Kidney glomerular epithelial cell (primary cell): ENCODE measurements around the gene HINT3.
"Not testable (repeated sequence)": the region's sequence is repeated elsewhere in the genome, so short reads cannot be mapped to it uniquely, and the experiment has no call there.

Source experiments
- DNase-seq: peaks from one replicate; lab custom pipeline; 2025; lab: John Stamatoyannopoulos, UW

Gene HINT3

DNA sequence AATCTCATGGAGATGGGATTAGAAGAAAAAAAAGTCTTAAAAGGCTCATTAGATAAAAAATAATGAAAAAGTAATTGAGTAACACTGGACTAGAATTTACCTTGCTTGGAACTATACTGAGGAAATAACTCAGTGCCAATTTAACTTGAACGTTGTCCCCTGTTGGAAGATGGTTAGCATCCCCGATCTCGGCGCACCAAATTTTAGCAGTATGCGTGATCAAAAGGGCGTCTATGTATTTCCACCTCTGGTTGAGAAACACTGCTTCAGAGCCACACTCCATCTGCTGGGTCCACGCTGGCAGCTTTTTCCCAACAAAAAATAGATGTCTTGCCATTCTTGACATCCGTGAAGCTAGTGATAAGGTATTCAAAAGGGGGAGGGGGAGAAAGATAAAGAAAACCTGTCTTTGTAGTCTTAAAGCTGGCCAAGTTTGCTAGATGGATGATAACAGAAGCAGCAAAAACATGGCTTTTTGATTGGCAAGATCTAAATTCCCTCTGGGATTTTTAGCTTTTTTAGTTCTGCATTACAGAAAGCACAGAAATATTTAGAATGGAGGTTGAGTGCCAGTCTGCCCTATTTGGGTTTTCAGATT, 6.4 kb downstream of the HINT3 start:
- no peak for DNase-seq

DNA sequence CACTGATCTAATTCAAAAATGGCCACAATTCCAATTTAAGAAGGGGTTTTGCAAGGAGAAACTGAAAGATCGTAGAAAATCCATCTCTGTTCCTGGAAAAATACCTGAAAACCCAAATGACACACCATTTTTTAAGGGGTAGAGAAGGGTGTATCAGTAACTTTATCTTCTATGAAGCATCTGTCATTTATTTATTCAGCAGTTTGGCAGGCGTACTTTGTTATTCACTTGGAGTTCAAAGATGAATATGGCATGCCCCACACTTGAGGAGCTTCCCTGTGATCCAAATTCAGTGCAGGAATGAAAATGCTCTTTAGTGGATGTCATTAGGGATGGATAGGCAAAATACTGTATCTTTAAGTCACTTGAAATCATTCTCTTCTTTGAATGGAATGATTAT, 7.2 kb downstream of the HINT3 start:
- no peak for DNase-seq

DNA sequence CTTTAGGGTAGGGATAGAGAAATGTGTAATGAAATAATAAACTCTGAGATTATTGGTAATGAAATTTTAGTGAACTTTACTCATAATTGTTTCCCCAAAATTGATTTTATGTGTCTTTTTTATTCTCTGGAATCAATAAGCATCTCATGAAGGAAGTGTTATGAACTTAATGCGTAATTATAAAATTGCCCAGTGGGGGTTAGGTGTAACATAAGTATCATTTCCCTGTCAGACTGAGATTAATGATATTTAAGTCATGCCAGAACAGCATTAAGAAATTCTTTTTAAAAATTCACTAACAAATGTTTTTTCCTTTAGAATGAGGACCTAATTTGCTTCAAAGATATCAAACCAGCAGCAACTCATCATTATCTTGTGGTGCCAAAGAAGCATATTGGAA, 10.0 kb downstream of the HINT3 start:
- no peak for DNase-seq

DNA sequence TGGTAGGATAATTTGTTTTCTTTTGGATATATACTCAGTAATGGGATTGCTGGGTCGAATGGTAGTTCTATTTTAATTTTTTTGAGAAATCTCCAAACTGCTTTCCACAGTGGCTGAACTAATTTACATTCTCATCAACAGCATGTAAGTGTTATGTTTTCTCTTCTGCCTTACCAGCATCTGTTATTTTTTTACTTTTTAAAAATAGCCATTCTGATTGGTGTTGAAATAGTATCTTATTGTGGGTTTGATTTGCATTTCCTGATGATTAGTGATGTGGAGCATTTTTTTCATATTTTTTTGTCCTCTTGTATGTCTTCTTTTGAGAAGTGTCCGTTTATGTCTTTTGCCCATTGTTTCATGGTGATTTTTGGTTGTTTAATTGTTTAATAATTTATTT, 11.9 kb downstream of the HINT3 start:
- no peak for DNase-seq

DNA sequence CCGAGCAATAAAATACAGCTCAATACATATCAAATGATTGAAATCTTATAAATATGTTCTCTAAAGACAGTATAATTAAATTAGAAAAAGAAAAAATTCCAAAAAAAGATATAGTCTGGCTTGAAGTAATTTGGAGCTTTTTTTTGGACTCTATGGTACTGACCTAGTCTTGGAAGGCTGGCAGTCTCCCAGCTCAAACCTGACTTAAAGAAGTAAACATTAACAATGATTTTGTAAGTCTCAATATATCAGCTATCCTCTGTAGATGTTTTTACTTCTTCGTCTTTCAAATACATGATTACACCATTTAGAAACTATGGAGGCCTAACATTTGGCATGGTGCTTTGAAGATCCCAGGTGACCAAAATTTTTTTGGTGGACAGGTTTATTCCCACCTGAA, 14.2 kb downstream of the HINT3 start:
- DNase-seq: no peak

DNA sequence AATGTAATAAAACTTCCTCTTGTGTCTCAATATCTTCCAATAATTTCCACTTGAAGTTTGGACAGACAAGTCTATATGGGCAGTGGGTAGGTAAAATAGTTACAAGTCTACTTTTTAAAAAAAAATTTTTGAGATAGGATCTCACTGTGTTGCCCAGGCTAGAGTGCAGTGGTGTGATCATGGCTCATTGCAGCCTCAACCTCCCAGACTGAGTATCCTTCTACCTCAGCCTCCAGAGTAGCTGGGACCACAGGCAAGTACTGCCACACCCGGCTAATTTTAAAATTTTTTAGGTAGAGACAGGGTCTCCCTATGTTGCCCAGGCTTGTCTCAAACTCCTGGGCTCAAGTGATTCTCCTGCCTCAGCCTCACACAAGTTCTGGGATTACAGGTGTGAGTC, 15.9 kb downstream of the HINT3 start:
- DNase-seq: not testable (repeated sequence)

DNA sequence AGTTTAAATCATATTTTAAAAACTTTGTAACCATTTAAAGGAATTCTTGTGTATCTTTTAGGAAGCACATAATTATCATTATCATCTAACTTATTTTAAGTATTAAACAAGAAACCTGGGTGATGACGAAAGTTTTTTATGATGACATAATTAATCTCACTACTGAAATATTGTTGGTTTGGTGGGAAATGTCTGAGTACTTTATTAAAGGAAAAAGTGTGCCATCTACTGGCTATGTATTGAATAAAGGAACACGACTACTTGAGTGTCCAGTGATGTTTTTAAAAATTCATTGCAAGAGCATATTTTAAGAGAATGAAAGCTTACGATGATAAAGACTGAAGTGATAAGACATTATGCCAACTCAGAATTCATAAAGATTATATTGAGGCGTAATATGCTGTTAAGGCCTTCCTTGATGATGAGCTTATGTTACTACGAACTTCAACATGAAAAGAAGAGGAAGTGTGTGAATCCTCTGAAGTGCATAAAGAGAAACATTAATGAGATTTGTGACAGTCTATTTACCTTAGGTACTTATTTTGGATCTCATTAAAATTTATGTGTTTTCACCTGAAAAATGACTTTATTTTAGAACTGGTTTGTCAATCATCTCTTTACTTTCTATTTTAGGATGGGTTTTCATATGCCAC, 17.8 kb downstream of the HINT3 start:
- DNase-seq: peak; percentile 65

DNA sequence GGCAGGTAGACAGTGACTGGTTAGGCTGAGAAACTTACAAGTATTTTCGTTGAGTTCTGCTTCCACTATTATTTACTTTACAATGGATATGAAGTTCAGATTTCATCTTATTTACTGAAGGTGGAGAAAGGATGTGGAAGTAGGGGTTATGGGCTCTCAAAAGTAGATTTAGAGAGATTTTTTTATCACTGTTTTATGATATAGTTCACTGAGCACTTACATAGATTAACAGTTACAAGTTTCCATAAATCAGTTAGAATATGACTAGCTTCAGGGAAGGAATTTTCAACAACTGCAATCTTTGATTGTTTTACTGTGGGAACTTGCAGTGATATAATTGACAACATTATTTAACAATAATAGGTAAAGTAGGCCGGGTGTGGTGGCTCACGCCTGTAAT, 22.5 kb downstream of the HINT3 start:
- no peak for DNase-seq

DNA sequence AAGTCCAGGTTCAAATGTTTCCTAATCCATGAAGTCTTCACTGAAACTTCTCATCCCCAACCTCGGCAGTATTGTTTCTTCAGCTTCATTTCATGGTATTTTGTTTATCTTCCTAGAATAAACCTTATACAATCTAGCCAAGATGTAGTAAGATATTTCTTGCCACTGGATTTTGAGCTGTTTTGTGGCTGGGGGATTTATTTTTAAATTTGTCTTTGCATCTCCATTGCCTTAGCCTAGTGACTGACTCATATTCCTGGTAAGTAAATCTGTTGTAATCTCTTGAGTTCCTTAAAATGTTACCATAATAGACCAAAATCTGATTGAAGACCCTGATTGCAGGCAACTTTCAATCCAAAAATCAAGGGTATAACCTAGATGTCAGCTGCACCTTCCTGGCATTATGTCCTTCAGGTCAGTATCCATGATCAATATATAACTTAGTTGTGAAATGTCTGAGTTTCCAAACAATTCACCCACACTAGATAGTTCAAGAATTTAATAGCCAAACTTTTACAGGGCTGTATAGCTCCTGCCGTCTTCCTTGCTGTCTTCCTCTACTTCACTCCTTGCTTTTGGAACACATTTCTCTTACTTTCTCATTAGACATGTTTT, 25.1 kb downstream of the HINT3 start:
- DNase-seq: no peak

DNA sequence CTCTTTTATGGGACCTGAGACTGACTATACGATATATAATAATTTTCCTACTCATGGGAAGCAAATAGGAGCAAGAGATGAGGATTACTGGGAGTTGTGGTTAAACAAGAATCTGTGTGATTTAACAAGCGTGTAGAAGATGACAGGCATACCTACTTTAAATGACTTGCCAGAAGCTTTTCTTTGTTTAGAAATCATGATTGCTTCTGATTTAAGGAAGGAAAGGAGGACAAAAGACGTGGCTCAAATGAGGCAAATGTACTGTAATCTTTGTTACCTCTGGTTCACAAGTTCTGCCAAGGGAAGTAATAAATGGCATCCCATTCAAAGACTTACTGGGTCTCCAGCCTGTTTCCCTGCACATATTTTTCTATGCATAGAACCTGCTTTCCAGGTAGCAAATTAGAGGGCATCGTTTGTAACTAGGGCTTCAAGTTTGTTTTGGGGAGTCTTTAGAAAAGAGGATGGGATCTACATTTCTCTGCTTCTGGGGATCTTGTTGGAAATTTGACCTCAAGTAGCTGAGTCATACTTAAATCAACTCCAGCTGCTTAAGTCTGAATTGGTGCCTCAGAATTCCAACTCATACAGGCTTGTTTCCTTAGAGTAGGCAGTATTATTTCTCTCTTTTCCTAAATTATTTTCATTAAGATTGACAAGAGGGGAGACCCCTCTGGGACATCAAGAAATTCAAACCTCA, 26.8 kb downstream of the HINT3 start:
- peak; percentile 11 for DNase-seq

DNA sequence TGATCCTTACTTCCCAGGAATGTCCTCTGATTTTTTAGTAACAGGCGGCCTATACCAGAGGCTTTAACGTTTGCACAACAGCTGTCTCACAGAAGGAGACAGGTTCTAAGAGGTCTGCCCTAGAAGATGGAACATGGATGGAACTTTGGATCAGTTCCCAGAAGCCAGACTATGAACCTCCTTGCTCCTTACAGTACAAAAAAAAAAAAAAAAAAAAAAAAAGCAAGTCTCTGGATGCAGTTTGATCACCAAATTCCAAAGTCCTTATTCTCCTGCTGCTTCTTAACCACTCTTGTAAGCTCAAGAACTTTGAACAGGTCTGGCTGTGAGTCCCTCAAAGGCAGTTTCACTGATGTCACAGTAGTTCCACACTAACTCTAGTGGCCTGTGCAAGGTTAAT, 27.7 kb downstream of the HINT3 start:
- no peak for DNase-seq

DNA sequence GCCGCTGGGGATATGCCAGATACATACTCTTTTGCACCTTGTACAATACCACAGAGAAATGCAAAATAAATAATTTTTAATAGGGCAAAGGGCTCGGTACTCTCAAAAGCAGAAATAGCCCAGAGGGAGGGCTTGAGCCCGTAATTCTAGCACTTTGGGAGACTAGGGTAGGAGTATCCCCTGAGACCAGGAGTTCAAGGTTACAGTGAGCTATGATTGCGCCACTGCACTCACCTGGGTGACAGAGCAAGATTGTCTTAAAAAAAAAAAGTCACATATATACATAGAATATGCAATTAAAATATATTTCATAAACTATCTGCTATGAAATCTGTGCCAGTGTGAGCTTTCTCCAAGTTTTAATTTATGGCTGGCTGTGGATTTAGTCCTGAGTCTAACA, 29.0 kb downstream of the HINT3 start:
- no peak for DNase-seq

DNA sequence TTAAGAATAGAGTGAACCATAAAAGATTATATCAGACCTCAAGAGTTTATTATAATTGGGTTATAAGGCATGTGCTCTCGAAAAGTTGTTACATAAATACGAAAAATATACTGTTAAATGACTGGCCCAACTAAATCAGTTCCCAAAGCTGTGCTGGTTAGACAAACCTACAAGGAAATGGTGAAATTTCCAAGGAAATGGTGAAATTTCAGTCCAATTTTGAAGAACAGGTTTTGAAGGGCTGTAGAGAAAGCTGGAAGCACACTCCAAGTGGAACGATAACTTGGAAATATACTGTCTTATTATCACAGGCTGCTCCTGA, 29.4 kb downstream of the HINT3 start:
- no peak for DNase-seq

DNA sequence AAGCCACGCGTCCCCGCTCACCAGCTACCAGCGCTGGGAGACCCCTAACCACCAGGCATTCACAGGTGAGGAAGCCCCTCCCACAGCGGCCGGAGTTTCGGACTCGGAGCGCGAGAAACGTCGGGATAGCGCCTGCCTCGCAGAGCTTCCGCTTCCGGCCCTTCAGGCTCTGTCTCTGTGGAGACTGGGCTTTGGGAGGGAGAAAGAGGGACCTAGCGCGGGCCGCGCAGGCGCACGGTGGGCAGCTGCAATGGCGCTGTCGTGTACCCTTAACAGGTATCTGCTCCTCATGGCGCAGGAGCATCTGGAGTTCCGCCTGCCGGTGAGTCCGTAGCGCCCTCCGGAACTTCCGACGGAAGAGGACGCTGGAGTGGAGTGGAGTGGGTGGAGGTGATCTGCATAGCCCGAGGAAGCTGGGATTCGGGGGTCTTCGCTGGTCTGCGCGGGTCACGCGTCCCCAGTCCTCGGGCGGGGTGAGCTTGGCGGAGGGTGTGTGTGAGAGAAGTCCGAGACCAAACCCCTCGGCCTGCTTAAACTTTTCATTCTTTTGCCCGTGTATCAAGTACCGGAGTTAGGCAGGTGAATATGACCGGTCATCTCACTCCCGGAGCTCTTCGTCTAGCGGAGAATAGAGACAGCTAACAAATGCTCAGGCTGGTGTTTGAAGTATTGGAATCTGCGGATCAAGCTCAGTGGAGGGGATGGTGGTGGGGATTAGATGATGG, 29.9 kb downstream of the HINT3 start, which contains the start of gene TRMT11:
Gene TRMT11, plus strand, starts transcription at position 240 of the 725 bp plus-strand sequence. Its CDS starts 11 bp downstream, at position 251.
- DNase-seq: peak; percentile 92

DNA sequence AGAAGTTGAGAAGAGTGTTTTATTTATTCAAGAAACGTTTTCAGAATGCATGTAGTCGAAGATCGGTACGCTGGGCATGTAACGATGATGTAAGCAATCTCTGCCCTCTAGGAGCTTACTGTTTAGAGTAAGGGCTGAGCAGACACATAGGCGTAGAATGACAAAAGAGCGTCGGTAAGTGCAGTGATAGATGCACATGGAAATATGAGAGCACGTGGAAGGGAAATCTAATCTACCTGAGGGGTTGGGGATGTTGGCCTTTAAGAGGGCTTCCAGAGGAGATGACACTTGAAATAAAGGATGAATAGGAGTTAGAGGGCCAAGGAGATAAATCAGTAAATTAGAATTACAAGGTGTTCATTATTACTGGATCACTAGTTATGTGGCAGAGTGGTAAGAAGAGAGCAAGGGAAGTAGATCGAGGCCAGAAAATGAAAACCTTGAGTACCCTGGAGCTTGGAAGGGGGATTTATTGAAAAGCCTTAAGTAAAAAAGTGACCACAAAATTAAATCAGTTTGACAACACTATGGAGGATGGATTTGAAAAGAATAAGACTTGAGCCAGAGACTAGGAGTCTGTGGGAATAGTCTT, 30.6 kb downstream of the HINT3 start:
- peak; percentile 70 for DNase-seq

DNA sequence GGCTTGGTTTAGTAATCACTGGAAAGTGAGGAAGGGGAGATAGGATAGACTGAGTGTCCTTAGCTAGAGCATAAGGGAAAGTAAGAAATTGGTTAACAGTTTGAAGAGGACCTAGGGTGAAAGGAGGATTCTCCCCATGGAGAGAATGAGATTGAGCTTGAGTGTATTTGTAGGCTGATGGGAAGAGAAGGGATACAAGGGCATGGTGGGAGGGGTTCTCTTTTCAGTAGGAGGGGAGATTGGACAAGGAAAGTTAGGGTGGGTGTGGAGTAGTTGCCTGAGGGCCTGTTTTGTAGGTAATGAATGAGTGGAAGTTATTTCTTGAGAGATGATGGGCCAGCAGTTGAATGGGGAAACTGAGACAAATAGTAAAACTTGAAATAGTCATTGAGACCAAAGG, 31.7 kb downstream of the HINT3 start:
- DNase-seq: no peak

DNA sequence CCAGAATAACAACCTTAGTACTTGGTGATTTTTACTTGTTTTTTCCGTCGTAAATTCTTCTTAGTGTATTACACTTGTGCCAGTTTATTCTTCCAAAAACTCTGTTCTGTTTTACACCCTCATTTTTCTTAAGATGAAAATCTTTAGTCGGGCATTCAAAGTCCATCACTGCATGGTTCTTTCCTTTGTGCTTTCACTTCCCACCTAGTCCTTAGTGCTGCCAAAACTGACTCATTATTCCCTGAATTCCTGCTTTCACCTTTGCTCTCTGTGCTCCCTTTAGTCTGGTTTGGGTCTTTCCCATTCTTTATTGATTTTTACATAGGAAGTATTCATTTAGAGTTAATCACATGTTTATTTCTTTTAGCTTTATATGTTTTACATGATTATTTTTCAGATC, 33.1 kb downstream of the HINT3 start:
- DNase-seq: no peak

DNA sequence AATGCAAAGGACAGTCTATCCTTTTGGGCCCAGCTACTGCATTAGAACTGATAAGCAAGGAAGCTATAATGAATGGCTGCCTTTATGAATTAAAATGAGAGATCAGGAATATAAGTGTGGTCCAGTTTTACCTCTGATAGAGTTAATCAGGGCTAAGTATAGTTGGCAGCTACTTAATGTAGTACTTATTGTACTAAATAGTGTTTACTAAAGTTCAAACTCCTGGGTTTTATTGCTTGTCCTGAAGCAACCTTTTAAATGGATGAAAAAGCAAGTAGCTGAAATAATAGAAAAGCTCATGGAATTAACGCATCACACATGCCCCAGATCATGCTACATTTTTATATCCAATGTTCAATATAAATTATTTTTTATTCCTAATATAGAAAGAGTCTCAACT, 35.1 kb downstream of the HINT3 start:
- no peak for DNase-seq

DNA sequence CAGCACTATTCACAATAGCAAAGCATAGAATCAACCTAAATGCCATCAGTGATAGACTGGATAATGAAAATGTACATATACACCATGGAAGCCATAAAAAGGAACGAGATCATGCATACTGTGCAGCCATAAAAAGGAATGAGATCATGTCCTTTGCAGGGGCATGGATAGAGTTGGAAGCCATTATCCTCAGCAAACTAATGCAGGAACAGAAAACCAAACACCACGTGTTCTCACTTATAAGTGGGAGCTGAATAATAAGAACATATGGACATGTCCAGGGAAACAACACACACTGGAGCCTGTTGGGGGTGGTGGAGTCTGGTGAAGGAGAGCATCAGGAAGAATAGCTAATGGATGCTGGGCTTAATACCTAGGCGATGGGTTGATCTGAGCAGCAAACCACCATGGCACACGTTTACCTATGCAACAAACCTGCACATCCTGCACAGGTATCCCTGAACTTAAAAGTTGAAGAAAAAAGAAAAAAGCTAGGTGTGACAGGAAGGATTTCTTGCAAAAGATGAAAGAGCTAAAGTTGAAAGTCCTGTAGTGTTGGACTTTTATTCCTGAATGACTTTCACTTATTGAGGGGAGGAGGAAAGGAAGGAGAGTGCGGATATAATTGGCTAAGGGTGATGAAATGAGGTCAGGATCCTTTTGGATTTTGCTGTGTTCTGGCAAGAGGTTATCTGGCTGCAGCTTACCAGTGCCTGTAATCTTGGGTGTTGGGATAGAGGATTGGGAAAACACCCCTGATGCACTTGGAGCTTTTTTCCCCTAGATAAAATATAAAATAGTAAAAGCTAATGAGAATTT, 38.3 kb downstream of the HINT3 start:
- DNase-seq: no peak

DNA sequence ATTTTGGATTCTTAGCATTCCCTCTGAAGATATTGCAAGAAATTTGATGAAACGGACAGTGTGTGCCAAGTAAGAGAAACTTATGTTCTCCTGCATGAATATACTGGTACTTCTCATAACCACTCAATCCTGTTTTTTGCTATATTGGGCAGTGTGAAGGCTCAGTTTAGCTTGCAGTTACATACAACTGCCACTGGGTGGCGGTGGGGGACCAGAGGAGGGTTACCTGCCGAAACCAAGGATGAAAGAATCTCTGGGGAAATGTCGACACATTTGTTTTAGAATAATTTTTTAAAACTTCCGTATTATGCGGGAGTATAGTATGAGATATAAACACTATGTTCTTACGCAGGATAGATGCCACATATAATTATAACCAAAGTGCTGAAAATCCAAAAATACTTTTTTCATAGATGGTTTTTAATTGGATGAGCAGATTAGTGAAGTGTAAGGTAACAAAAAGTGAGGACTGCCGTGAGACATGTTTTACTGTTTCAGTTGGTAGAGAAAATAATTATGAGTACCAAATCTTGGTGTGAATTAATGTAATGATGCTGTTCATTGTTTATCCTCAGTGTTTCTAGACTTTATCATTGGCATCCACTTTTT, 39.5 kb downstream of the HINT3 start:
- peak; percentile 74 for DNase-seq
